Caco-2 (cell line): Measurements from ENCODE around the gene BRINP1. TPM values are rescaled to one million over a fixed set of nuclear protein-coding genes. Genes with fewer than 3 reads are reported as not detected.

Experiments used
- BruUV-seq: library from RNA; stranded (reverse); fragments of 400-500 nt; replicated peaks from 2 replicates; lab custom pipeline; 2021; lab: Mats Ljungman, UMichigan
- CTCF ChIA-PET: fragments of 300-600 bp; sonication (Branson Sonifier 250); formaldehyde crosslinking; loops from one replicate; lab custom pipeline; 2022; ENCODE audit warnings: antibody characterized with exemption; lab: Charles Lee
- POLR2A ChIA-PET: fragments of 300-600 bp; sonication (Branson Sonifier 250); formaldehyde crosslinking; loops from one replicate; lab custom pipeline; 2022; ENCODE audit warnings: antibody characterized with exemption; lab: Charles Lee
- DNase-seq, 2 experiments: peaks; one replicate each; pipeline versions ENCODE4 v3.0.0 to v3.0.0-alpha.2; 2020 to 2022
- H3K27me3 ChIP-seq: replicated peaks from 2 replicates; pipeline ENCODE4 v1.6.0; 2011; ENCODE audit warnings: low read length; ENCODE audit not compliant: control insufficient read depth, insufficient read depth
- H3K36me3 ChIP-seq: 2 replicates; pipeline ENCODE4 v1.5.1; 2011; ENCODE audit warnings: low read length; ENCODE audit not compliant: control insufficient read depth, insufficient read depth
- H3K4me1 ChIP-seq: fragments of 250-450 bp; sonication (Bioruptor Pico); 2 replicates; pipeline ENCODE4 v1.5.1; 2020; ENCODE audit warnings: mild to moderate bottlenecking
- H3K4me3 ChIP-seq: 2 replicates; pipeline ENCODE4 v1.5.1; 2011; ENCODE audit warnings: low read depth, mild to moderate bottlenecking, control low read depth, low read length
- H3K9me3 ChIP-seq: fragments of 250-450 bp; sonication (Bioruptor Pico); 2 replicates; pipeline ENCODE4 v1.5.1; 2020; ENCODE audit warnings: mild to moderate bottlenecking, moderate library complexity
- H3K27ac Mint-ChIP-seq: one replicate; pipeline ENCODE4 v1.8.0; 2022; ENCODE audit warnings: mixed read lengths; ENCODE audit not compliant: unreplicated experiment
- H3K27me3 Mint-ChIP-seq: one replicate; pipeline ENCODE4 v1.8.0; 2022; ENCODE audit warnings: mixed read lengths; ENCODE audit not compliant: insufficient read depth, unreplicated experiment
- H3K36me3 Mint-ChIP-seq: one replicate; pipeline ENCODE4 v1.8.0; 2022; ENCODE audit warnings: mild to moderate bottlenecking, mixed read lengths; ENCODE audit not compliant: insufficient read depth, unreplicated experiment
- H3K4me1 Mint-ChIP-seq: one replicate; pipeline ENCODE4 v1.8.0; 2022; ENCODE audit warnings: low read depth, mixed read lengths; ENCODE audit not compliant: unreplicated experiment
- H3K4me3 Mint-ChIP-seq: one replicate; pipeline ENCODE4 v1.8.0; 2022; ENCODE audit warnings: mild to moderate bottlenecking, moderate library complexity, mixed read lengths; ENCODE audit not compliant: unreplicated experiment
- H3K9me3 Mint-ChIP-seq: one replicate; pipeline ENCODE4 v1.8.0; 2022; ENCODE audit warnings: mixed read lengths; ENCODE audit not compliant: unreplicated experiment
- CTCF ChIP-seq, 2 experiments: fragments of 200-600 bp in 1 of 2; IDR thresholded peaks; 1 replicate in 1 of 2; 2 replicates in 1 of 2; pipeline versions ENCODE4 v1.5.1 to v1.8.0; 2011 to 2022; ENCODE audit warnings: antibody characterized with exemption in 1 of 2, control low read depth in 1 of 2, inconsistent platforms in 1 of 2, low read depth in 1 of 2, low read length in 1 of 2, mild to moderate bottlenecking in 1 of 2, moderate library complexity in 1 of 2; ENCODE audit not compliant: insufficient read depth in 1 of 2, severe bottlenecking in 1 of 2, unreplicated experiment in 1 of 2
- intact Hi-C: fragments of 100-400 bp; cut with micrococcal nuclease; formaldehyde crosslinking; loops from one replicate; pipeline ENCODE4 v1.10.0; 2022; ENCODE audit not compliant: unreplicated experiment
- total RNA-seq: library from RNA; stranded (reverse); gene quantifications from 2 replicates; pipeline ENCODE4 v1.2.3, GENCODE V29; 2022

The BRINP1 gene
- total RNA-seq, 1 experiment from 2014 or later, result not detected

- intact Hi-C loops, result loop anchor here (5.0 kb wide), 3 partner anchors 846 to 1586 kb away; no protein-coding TSS in a partner anchor
- no TSS peak for BruUV-seq
- no peaks in the 10 kb centered on the region for H3K27me3 ChIP-seq
- no peaks in the 10 kb centered on the region for H3K36me3 ChIP-seq
- H3K4me3 ChIP-seq, result no peak overlapping the region
- Mint-ChIP-seq H3K36me3 (no peaks in the 10 kb centered on the region), H3K27me3 (peaks cover 8% of the 10 kb centered on the region), H3K27ac (no peak overlapping the region), H3K4me1 (no peaks in the 10 kb centered on the region), H3K9me3 (no peaks in the 10 kb centered on the region), H3K4me3 (no peak overlapping the region)
- ChIA-PET CTCF (no interaction called here), POLR2A (no interaction called here)
- no peaks in the 10 kb centered on the region for H3K9me3 ChIP-seq
- no peak for DNase-seq
- H3K4me1 ChIP-seq, result no peaks in the 10 kb centered on the region
- TF ChIP-seq CTCF (IDR thresholded peaks at IDR 0.05; ENCODE audit: insufficient read depth in 1 of 2, low read depth in 1 of 2, low read length in 1 of 2, severe bottlenecking in 1 of 2, unreplicated experiment in 1 of 2), result no peak
Measured at GRCh38 chr9:119368179-119368578, 1.1 kb downstream of the BRINP1 start.

DNA sequence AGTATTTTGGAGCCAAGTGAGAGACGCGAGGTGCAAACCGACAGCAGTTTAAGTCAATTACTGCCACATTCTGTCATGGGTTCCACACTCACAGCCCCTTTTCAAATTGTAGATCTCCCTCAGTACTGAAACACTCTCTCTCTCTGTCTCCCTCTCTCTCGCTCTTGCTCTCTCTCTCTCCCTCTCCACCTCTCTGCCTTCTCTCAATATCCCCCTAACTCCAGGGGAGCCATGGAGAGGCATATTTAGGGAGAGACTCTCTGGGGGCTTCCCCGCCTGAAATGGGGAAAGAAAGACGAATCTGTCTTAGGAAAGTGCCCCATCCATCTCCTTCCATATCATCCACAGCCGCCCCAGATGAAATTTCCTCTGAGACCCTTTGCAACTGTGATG, 1.6 kb downstream of the BRINP1 start:
- Histone ChIP-seq H3K4me3 (no peak overlapping the region), H3K9me3 (no peaks in the 10 kb centered on the region), H3K4me1 (no peaks in the 10 kb centered on the region), H3K27me3 (no peaks in the 10 kb centered on the region), H3K36me3 (no peaks in the 10 kb centered on the region)
- Mint-ChIP-seq H3K27ac (no peak overlapping the region), H3K27me3 (peaks cover 8% of the 10 kb centered on the region), H3K4me3 (no peak overlapping the region), H3K9me3 (no peaks in the 10 kb centered on the region), H3K36me3 (no peaks in the 10 kb centered on the region), H3K4me1 (no peaks in the 10 kb centered on the region)
- no peak for DNase-seq
- BruUV-seq, result no TSS peak
- no peak for TF ChIP-seq CTCF (IDR thresholded peaks at IDR 0.05; ENCODE audit: insufficient read depth in 1 of 2, low read depth in 1 of 2, low read length in 1 of 2, severe bottlenecking in 1 of 2, unreplicated experiment in 1 of 2)
- ChIA-PET CTCF (no interaction called here), POLR2A (no interaction called here)
- intact Hi-C loops, result loop anchor here (5.0 kb wide), 3 partner anchors 845 to 1585 kb away; no protein-coding TSS in a partner anchor

GRCh38 chr9:119366909-119367682, 2.1 kb downstream of the BRINP1 start:
- ChIA-PET POLR2A (no interaction called here), CTCF (no interaction called here)
- no peaks in the 10 kb centered on the region for H3K9me3 ChIP-seq
- no TSS peak for BruUV-seq
- Mint-ChIP-seq H3K36me3 (no peaks in the 10 kb centered on the region), H3K27me3 (peaks cover 10% of the 10 kb centered on the region), H3K4me3 (no peak overlapping the region), H3K4me1 (no peaks in the 10 kb centered on the region), H3K27ac (no peak overlapping the region), H3K9me3 (no peaks in the 10 kb centered on the region)
- H3K4me3 ChIP-seq, result no peak overlapping the region
- no peaks in the 10 kb centered on the region for H3K4me1 ChIP-seq
- DNase-seq, result no peak
- intact Hi-C loops, result loop anchor here (5.0 kb wide), 3 partner anchors 845 to 1585 kb away; no protein-coding TSS in a partner anchor
- TF ChIP-seq CTCF (IDR thresholded peaks at IDR 0.05; ENCODE audit: insufficient read depth in 1 of 2, low read depth in 1 of 2, low read length in 1 of 2, severe bottlenecking in 1 of 2, unreplicated experiment in 1 of 2), result no peak
- H3K36me3 ChIP-seq, result no peaks in the 10 kb centered on the region
- no peaks in the 10 kb centered on the region for H3K27me3 ChIP-seq
